H1 (cell line): ENCODE measurements around the gene ABCA2. TPM values are rescaled to one million over a fixed set of nuclear protein-coding genes. Genes with fewer than 3 reads are reported as not detected.

ENCODE experiments used
- FOSL1 ChIP-seq: IDR thresholded peaks from 2 replicates; pipeline ENCODE4 v1.6.1; 2011; ENCODE audit warnings: mild to moderate bottlenecking, low read depth, low read length, moderate library complexity; ENCODE audit not compliant: insufficient read depth
- HDAC2 ChIP-seq, 2 experiments: fragments of 300-600 bp in 1 of 2; sonication (generic) in 1 of 2; IDR thresholded peaks; 2 replicates each; pipeline ENCODE4 v1.6.1; 2011 to 2012; ENCODE audit warnings: low read depth in 2 of 2, low read length in 2 of 2, mild to moderate bottlenecking in 2 of 2, moderate library complexity in 2 of 2, borderline replicate concordance in 1 of 2, inconsistent platforms in 1 of 2
- JUND ChIP-seq: IDR thresholded peaks from 2 replicates; pipeline ENCODE4 v1.6.1; 2011; ENCODE audit warnings: mild to moderate bottlenecking, improper control_type of control experiment, low read length
- KDM4A ChIP-seq: IDR thresholded peaks from one replicate; pipeline ENCODE4 v1.7.1; 2012; ENCODE audit warnings: low read depth, mild to moderate bottlenecking, moderate library complexity, low read length, inconsistent platforms; ENCODE audit not compliant: severe bottlenecking
- SIRT6 ChIP-seq: IDR thresholded peaks from one replicate; pipeline ENCODE4 v1.7.1; 2012; ENCODE audit warnings: low read length, inconsistent platforms
- SP4 ChIP-seq: IDR thresholded peaks from 2 replicates; pipeline ENCODE4 v1.6.1; 2012; ENCODE audit warnings: low read length, inconsistent platforms
- SUZ12 ChIP-seq: fragments of 200-600 bp; sonication (generic); IDR thresholded peaks from 2 replicates; pipeline ENCODE4 v1.6.1; 2012; ENCODE audit warnings: mild to moderate bottlenecking, inconsistent platforms, low read length, moderate library complexity, mixed read lengths
- polyA plus RNA-seq, 7 experiments: library from polyadenylated mRNA; depleted of rRNA in 3 of 7; stranded (reverse) in 5 of 7; unstranded in 2 of 7; fragments of >200 nt in 5 of 7; fragments of 200-250 nt in 2 of 7; gene quantifications; 1 replicate in 5 of 7; 2 replicates in 1 of 7; 4 replicates in 1 of 7; pipeline versions ENCODE4 v1.2.1 to v1.2.3, GENCODE V29; 2011 to 2013; ENCODE audit warnings: missing spikeins in 2 of 7, mixed read lengths in 2 of 7
- total RNA-seq: library from RNA; stranded (reverse); fragmentation: NEBNext Ultra II Directional; extraction: Animal tissue kit (Norgen Biotek cat#: 25700); gene quantifications from 2 replicates; pipeline ENCODE4 v1.2.1, GENCODE V29; 2021
- TF ChIP-seq, protein P1 (sequence below): IDR thresholded peaks from 2 replicates; pipeline ENCODE4 v1.6.1; 2011; ENCODE audit warnings: low read depth, mild to moderate bottlenecking, low read length; ENCODE audit not compliant: insufficient read depth
- TF ChIP-seq, protein P2 (sequence below): fragments of 300-600 bp; sonication (generic); IDR thresholded peaks from 2 replicates; pipeline ENCODE4 v1.7.1; 2012; ENCODE audit warnings: low read length, moderate library complexity, mild to moderate bottlenecking, inconsistent platforms; ENCODE audit not compliant: insufficient replicate concordance

The ABCA2 gene
- total and polyA plus RNA-seq, 2 of the 8 experiments (the other 6 are each of a cell fraction or from before 2014, with no cell fraction given), result 12.5 to 14.3 TPM

DNA sequence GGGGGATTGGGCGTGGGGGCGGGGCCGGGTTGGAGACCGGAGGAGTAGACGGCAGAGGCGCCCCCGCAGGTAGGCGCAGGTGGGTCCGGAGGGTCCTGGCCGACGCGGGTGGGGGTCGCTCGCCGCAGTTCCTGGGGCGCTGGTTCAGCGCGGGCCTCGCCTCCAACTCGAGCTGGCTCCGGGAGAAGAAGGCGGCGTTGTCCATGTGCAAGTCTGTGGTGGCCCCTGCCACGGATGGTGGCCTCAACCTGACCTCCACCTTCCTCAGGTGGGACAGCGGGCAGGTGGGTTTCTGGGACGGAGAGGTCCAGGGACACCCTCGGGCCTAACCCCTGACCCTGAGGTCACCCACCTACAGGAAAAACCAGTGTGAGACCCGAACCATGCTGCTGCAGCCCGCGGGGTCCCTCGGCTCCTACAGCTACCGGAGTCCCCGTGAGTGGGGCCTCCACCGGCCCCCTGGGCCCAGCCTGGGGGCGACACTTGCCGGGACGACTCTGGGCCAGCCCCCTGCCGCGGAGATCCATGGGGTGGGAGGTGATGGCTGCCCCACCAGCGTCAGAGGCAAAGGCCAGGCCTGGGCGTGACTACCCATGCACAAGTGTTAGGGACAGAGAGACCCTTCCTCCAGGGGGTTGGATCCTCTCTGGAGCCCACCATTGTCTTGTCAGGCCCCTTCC, 49.0 kb downstream of the ABCA2 start (continued):
- TF ChIP-seq, protein P1, sequence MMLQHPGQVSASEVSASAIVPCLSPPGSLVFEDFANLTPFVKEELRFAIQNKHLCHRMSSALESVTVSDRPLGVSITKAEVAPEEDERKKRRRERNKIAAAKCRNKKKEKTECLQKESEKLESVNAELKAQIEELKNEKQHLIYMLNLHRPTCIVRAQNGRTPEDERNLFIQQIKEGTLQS, result no peak
- TF ChIP-seq SUZ12 (no peak), KDM4A (no peak), FOSL1 (no peak), JUND (no peak), HDAC2 (IDR thresholded peaks at IDR 0.05; ENCODE audit: borderline replicate concordance in 1 of 2, low read depth in 2 of 2, low read length in 2 of 2) (no peak), SP4 (no peak), SIRT6 (no peak)
- TF ChIP-seq, protein P2, sequence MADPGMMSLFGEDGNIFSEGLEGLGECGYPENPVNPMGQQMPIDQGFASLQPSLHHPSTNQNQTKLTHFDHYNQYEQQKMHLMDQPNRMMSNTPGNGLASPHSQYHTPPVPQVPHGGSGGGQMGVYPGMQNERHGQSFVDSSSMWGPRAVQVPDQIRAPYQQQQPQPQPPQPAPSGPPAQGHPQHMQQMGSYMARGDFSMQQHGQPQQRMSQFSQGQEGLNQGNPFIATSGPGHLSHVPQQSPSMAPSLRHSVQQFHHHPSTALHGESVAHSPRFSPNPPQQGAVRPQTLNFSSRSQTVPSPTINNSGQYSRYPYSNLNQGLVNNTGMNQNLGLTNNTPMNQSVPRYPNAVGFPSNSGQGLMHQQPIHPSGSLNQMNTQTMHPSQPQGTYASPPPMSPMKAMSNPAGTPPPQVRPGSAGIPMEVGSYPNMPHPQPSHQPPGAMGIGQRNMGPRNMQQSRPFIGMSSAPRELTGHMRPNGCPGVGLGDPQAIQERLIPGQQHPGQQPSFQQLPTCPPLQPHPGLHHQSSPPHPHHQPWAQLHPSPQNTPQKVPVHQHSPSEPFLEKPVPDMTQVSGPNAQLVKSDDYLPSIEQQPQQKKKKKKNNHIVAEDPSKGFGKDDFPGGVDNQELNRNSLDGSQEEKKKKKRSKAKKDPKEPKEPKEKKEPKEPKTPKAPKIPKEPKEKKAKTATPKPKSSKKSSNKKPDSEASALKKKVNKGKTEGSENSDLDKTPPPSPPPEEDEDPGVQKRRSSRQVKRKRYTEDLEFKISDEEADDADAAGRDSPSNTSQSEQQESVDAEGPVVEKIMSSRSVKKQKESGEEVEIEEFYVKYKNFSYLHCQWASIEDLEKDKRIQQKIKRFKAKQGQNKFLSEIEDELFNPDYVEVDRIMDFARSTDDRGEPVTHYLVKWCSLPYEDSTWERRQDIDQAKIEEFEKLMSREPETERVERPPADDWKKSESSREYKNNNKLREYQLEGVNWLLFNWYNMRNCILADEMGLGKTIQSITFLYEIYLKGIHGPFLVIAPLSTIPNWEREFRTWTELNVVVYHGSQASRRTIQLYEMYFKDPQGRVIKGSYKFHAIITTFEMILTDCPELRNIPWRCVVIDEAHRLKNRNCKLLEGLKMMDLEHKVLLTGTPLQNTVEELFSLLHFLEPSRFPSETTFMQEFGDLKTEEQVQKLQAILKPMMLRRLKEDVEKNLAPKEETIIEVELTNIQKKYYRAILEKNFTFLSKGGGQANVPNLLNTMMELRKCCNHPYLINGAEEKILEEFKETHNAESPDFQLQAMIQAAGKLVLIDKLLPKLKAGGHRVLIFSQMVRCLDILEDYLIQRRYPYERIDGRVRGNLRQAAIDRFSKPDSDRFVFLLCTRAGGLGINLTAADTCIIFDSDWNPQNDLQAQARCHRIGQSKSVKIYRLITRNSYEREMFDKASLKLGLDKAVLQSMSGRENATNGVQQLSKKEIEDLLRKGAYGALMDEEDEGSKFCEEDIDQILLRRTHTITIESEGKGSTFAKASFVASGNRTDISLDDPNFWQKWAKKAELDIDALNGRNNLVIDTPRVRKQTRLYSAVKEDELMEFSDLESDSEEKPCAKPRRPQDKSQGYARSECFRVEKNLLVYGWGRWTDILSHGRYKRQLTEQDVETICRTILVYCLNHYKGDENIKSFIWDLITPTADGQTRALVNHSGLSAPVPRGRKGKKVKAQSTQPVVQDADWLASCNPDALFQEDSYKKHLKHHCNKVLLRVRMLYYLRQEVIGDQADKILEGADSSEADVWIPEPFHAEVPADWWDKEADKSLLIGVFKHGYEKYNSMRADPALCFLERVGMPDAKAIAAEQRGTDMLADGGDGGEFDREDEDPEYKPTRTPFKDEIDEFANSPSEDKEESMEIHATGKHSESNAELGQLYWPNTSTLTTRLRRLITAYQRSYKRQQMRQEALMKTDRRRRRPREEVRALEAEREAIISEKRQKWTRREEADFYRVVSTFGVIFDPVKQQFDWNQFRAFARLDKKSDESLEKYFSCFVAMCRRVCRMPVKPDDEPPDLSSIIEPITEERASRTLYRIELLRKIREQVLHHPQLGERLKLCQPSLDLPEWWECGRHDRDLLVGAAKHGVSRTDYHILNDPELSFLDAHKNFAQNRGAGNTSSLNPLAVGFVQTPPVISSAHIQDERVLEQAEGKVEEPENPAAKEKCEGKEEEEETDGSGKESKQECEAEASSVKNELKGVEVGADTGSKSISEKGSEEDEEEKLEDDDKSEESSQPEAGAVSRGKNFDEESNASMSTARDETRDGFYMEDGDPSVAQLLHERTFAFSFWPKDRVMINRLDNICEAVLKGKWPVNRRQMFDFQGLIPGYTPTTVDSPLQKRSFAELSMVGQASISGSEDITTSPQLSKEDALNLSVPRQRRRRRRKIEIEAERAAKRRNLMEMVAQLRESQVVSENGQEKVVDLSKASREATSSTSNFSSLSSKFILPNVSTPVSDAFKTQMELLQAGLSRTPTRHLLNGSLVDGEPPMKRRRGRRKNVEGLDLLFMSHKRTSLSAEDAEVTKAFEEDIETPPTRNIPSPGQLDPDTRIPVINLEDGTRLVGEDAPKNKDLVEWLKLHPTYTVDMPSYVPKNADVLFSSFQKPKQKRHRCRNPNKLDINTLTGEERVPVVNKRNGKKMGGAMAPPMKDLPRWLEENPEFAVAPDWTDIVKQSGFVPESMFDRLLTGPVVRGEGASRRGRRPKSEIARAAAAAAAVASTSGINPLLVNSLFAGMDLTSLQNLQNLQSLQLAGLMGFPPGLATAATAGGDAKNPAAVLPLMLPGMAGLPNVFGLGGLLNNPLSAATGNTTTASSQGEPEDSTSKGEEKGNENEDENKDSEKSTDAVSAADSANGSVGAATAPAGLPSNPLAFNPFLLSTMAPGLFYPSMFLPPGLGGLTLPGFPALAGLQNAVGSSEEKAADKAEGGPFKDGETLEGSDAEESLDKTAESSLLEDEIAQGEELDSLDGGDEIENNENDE, result no peak
